ENCODE data around the gene TAS2R43. TPM values are rescaled to one million over a fixed set of nuclear protein-coding genes. Genes with fewer than 3 reads are reported as not detected.

TAS2R43 gene, protein sequence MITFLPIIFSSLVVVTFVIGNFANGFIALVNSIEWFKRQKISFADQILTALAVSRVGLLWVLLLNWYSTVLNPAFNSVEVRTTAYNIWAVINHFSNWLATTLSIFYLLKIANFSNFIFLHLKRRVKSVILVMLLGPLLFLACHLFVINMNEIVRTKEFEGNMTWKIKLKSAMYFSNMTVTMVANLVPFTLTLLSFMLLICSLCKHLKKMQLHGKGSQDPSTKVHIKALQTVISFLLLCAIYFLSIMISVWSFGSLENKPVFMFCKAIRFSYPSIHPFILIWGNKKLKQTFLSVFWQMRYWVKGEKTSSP
- not detected for total RNA-seq (2021; ENCODE audit: unreplicated experiment)
- not detected in 2 replicates for polyA plus RNA-seq (2012)
- Bru-seq, nascent RNA = percentile 51 among the genes with signal in this experiment
- percentile 29 among the genes with signal in this experiment for BruChase-seq, experiment 1, labeled RNA remaining after a 6-hour chase
- BruChase-seq, experiment 2, labeled RNA remaining after a 2-hour chase = percentile 44 among the genes with signal in this experiment
- long read RNA-seq = 0 reads

DNA sequence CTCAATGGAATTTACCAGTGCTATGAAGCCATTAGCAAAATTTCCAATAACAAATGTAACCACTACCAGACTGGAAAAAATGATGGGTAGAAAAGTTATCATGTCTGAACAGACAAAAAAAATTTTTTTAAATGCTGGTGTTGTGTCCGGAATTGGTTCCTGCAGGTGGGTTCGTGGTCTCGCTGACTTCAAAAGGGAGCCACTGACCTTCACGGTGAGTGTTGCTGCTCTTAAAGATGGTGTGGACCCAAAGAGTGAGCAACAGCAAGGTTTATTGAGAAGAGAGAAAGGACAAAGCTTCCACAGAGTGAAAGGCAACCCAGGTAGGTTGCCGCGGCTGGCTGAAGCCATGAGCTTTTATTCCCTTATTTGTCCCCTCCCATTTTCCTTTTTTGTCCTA, at the start of gene TAS2R43:
Gene TAS2R43 (minus strand): TSS at position 186 of the 400 bp plus-strand sequence. CDS start 84 bp downstream, at position 102.
- H3K79me2 ChIP-seq (ENCODE audit: insufficient read depth, low read length) = no peaks in the 10 kb centered on the region
- H3K27ac ChIP-seq (ENCODE audit: low read depth, low read length) = no peak within 1 kb of the TSS
- intact Hi-C loops (cut with micrococcal nuclease) = no loop called here
- no peaks in the 10 kb centered on the region for H4K20me1 ChIP-seq (ENCODE audit: insufficient read depth)
- no peak within 1 kb of the TSS for H3K4me2 ChIP-seq (ENCODE audit: low read length)
- H3K36me3 ChIP-seq (ENCODE audit: control insufficient read depth in 1 of 2, insufficient read depth in 2 of 2, low read length in 2 of 2) = no peaks in the 10 kb centered on the region
- ChIA-PET POLR2A (no interaction called here), CTCF (no interaction called here), RAD21 (ENCODE audit: low non-redundant PET in 1 of 2, low total read pairs in 2 of 2, uncharacterized antibody in 2 of 2, unreplicated experiment in 2 of 2) (no interaction called here)
- no peak for TF ChIP-seq POLR2A (IDR thresholded peaks at IDR 0.05; ENCODE audit: borderline replicate concordance, extremely low read depth, insufficient read depth, insufficient read length)
- TF ChIP-seq CBX3 (IDR thresholded peaks at IDR 0.05; ENCODE audit: low read depth) = no peak
- TF ChIP-seq, protein P1, sequence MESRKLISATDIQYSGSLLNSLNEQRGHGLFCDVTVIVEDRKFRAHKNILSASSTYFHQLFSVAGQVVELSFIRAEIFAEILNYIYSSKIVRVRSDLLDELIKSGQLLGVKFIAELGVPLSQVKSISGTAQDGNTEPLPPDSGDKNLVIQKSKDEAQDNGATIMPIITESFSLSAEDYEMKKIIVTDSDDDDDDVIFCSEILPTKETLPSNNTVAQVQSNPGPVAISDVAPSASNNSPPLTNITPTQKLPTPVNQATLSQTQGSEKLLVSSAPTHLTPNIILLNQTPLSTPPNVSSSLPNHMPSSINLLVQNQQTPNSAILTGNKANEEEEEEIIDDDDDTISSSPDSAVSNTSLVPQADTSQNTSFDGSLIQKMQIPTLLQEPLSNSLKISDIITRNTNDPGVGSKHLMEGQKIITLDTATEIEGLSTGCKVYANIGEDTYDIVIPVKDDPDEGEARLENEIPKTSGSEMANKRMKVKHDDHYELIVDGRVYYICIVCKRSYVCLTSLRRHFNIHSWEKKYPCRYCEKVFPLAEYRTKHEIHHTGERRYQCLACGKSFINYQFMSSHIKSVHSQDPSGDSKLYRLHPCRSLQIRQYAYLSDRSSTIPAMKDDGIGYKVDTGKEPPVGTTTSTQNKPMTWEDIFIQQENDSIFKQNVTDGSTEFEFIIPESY (IDR thresholded peaks at IDR 0.05; ENCODE audit: extremely low read depth, insufficient replicate concordance, low read length) = no peak
- no peak for TF ChIP-seq EZH2 (IDR thresholded peaks at IDR 0.05)
- TF ChIP-seq SIN3A (IDR thresholded peaks at IDR 0.05; ENCODE audit: low read depth) = no peak
- no peak for TF ChIP-seq ZNF274 (IDR thresholded peaks at IDR 0.05; ENCODE audit: low read depth, low read length)
- H3K9me3 ChIP-seq (ENCODE audit: control insufficient read depth in 1 of 2, insufficient read depth in 1 of 2, low read depth in 1 of 2, low read length in 2 of 2) = no peaks in the 10 kb centered on the region
- no peak within 1 kb of the TSS for H3K9ac ChIP-seq (ENCODE audit: low read length)
- H3K4me1 ChIP-seq (ENCODE audit: control insufficient read depth in 1 of 2, insufficient read depth in 2 of 2, low read length in 2 of 2) = no peaks in the 10 kb centered on the region
- ATAC-seq (no peak), DNase-seq (ENCODE audit: low read depth, low spot score) (no peak)
- H2AFZ ChIP-seq (ENCODE audit: low read depth, low read length, poor library complexity, severe bottlenecking) = no peak within 1 kb of the TSS
- no peak within 1 kb of the TSS for H3K4me3 ChIP-seq (replicated peaks in 1 of 2; ENCODE audit: low read depth in 1 of 2, low read length in 2 of 2)
- H3K9me2 ChIP-seq (ENCODE audit: insufficient read depth) = no peaks in the 10 kb centered on the region
- BruUV-seq (replicated peaks) = no TSS peak
- no peaks in the 10 kb centered on the region for H3K27me3 ChIP-seq (ENCODE audit: insufficient read depth, low read length)

DNA sequence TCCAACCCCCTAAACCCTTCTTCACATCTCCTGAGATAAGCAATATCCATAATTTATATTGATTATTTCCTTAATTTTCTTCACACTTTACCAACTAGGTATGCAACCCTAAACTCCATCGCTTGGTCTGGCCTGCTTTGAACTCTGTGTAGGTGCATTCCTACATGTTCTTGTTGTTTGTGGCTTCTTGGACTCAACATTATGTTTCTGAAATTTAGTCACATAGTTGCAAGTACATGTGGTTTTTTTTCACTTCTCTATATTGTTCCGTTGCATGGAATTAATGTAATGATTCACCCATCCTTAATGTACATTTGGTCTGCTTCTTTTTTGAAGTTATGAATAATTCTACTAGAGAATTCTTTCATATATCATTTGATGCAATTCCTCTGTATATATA, 44.0 kb upstream of the TAS2R43 start:
- Histone ChIP-seq H3K79me2 (ENCODE audit: insufficient read depth, low read length) (peaks cover 96% of the 10 kb centered on the region), H3K4me3 (replicated peaks in 1 of 2; ENCODE audit: low read depth in 1 of 2, low read length in 2 of 2) (no peak overlapping the region), H3K27me3 (ENCODE audit: insufficient read depth, low read length) (no peaks in the 10 kb centered on the region), H3K4me2 (ENCODE audit: low read length) (no peak overlapping the region), H3K9me2 (ENCODE audit: insufficient read depth) (no peaks in the 10 kb centered on the region), H3K36me3 (ENCODE audit: control insufficient read depth in 1 of 2, insufficient read depth in 2 of 2, low read length in 2 of 2) (no peaks in the 10 kb centered on the region), H3K4me1 (ENCODE audit: control insufficient read depth in 1 of 2, insufficient read depth in 2 of 2, low read length in 2 of 2) (no peaks in the 10 kb centered on the region), H2AFZ (ENCODE audit: low read depth, low read length, poor library complexity, severe bottlenecking) (no peak overlapping the region), H3K27ac (ENCODE audit: low read depth, low read length) (no peak overlapping the region), H4K20me1 (ENCODE audit: insufficient read depth) (peaks cover 8% of the 10 kb centered on the region; the same call in 1 of the 2 replicates), H3K9me3 (ENCODE audit: control insufficient read depth in 1 of 2, insufficient read depth in 1 of 2, low read depth in 1 of 2, low read length in 2 of 2) (no peaks in the 10 kb centered on the region), H3K9ac (ENCODE audit: low read length) (no peak overlapping the region)
- intact Hi-C loops (cut with micrococcal nuclease) = no loop called here
- CTCF ChIA-PET = no interaction called here
- no TSS peak for BruUV-seq (replicated peaks)
- POLR2A ChIA-PET = no interaction called here
- RAD21 ChIA-PET (ENCODE audit: low non-redundant PET in 1 of 2, low total read pairs in 2 of 2, uncharacterized antibody in 2 of 2, unreplicated experiment in 2 of 2) = no interaction called here
- DNase-seq (ENCODE audit: low read depth, low spot score) (no peak), ATAC-seq (no peak)
- TF ChIP-seq ZNF274 (IDR thresholded peaks at IDR 0.05; ENCODE audit: low read depth, low read length) = no peak
- TF ChIP-seq, protein P1 (IDR thresholded peaks at IDR 0.05; ENCODE audit: extremely low read depth, insufficient replicate concordance, low read length) = no peak
- TF ChIP-seq POLR2AphosphoS5 (IDR thresholded peaks at IDR 0.05; ENCODE audit: low read depth, low read length) = no peak
- TF ChIP-seq CEBPB (IDR thresholded peaks at IDR 0.05; ENCODE audit: low read depth) = no peak
- no peak for TF ChIP-seq EZH2phosphoT487 (IDR thresholded peaks at IDR 0.05; ENCODE audit: borderline replicate concordance)
- no peak for TF ChIP-seq SIN3A (IDR thresholded peaks at IDR 0.05; ENCODE audit: low read depth)
- TF ChIP-seq, protein P2, sequence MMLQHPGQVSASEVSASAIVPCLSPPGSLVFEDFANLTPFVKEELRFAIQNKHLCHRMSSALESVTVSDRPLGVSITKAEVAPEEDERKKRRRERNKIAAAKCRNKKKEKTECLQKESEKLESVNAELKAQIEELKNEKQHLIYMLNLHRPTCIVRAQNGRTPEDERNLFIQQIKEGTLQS (IDR thresholded peaks at IDR 0.05) = no peak
- TF ChIP-seq, protein P3, sequence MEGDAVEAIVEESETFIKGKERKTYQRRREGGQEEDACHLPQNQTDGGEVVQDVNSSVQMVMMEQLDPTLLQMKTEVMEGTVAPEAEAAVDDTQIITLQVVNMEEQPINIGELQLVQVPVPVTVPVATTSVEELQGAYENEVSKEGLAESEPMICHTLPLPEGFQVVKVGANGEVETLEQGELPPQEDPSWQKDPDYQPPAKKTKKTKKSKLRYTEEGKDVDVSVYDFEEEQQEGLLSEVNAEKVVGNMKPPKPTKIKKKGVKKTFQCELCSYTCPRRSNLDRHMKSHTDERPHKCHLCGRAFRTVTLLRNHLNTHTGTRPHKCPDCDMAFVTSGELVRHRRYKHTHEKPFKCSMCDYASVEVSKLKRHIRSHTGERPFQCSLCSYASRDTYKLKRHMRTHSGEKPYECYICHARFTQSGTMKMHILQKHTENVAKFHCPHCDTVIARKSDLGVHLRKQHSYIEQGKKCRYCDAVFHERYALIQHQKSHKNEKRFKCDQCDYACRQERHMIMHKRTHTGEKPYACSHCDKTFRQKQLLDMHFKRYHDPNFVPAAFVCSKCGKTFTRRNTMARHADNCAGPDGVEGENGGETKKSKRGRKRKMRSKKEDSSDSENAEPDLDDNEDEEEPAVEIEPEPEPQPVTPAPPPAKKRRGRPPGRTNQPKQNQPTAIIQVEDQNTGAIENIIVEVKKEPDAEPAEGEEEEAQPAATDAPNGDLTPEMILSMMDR (IDR thresholded peaks at IDR 0.05 in 2 of 3, conservative IDR thresholded peaks at IDR 0.05 in 1 of 3; ENCODE audit: borderline replicate concordance in 1 of 3, insufficient read depth in 1 of 3, low read depth in 2 of 3, low read length in 2 of 3) = no peak
